HTERT RPE-1 (cell line): ENCODE data around the gene ENTPD8.

Experiments
- in situ Hi-C: fragments of 300-500 bp; cut with MboI; formaldehyde crosslinking; loops from 4 replicates; pipeline ENCODE4 v1.14.3; 2020; ENCODE audit warnings: low sequenced_read_pairs

ENTPD8 gene

DNA sequence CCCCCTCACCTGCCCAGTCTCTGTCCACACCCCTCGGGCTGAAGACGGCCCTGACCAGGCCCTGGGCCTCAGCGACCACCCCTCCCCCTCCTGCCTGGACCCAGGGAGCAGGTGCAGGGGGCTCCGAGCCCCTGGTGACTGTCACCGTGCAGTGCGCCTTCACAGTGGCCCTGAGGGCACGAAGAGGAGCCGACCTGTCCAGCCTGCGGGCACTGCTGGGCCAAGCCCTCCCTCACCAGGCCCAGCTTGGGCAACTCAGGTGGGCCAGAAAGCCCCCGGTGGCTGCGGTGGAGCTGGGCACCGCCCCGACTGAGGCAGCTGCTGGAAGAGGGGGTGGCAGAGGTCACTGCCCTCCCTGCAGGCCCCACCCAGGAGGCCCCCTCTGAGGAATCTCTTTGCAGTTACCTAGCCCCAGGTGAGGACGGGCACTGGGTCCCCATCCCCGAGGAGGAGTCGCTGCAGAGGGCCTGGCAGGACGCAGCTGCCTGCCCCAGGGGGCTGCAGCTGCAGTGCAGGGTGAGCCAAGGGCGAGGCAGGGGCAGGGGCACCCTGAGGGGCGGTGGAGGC, 7.7 kb downstream of the ENTPD8 start:
- in situ Hi-C loops = no loop called here

DNA sequence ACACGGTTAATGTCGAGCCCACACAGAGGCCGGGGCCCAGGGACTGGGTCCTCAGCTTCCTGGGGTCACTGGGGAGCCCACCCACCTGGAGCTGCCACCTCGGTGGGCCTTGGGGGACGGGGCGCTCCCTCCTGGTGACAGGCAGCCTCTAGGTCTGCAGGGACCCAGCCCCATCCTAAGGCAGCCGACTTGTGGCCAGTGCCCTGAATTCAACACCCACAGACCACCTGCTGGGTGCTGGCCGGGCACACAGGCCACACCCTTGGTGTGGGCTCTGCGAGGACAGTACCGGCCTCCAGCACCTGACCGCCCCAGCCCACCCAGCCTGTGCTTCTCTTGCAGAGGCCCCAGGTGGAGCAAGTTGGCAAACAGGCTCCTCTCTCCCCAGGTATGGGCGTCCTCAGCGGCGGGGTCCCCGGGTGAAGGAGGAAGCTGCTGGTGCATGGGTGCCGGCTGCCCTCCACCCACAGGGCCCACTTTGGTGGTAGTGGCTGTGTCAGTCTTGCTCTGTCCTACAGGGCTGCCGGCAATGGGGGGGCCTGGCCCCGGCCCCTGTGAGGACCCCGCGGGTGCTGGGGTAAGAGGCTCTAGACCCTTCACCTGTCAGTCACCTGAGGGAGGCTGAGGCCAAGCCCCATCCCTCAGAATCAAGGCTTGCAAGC, 8.3 kb downstream of the ENTPD8 start:
- in situ Hi-C loops = no loop called here

DNA sequence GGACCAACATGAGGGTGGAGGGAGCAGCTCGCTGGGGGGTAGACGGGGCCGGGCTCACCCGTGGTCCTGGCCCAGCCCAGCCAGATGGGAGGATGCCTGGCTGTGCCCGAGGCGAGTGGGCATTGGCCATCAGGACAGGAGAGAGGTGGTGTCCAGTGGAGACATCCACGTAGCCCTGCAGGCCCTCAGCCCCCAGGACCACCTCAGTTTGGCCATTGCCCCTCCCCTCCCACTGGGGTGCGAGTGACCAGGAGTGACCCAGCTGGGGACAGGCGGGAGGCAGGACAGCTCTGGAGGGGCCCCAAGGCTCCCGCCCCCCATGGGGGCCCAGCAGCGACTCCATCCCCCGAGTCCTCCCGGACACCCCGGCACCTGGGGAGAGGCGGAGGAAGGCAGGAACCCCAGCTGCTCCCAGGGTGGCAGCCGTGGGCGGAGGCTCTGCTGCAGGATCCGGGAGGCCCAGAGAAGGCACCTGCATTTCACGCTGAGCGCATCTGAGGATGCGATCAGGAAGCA, 9.7 kb downstream of the ENTPD8 start:
- in situ Hi-C loops = no loop called here

DNA sequence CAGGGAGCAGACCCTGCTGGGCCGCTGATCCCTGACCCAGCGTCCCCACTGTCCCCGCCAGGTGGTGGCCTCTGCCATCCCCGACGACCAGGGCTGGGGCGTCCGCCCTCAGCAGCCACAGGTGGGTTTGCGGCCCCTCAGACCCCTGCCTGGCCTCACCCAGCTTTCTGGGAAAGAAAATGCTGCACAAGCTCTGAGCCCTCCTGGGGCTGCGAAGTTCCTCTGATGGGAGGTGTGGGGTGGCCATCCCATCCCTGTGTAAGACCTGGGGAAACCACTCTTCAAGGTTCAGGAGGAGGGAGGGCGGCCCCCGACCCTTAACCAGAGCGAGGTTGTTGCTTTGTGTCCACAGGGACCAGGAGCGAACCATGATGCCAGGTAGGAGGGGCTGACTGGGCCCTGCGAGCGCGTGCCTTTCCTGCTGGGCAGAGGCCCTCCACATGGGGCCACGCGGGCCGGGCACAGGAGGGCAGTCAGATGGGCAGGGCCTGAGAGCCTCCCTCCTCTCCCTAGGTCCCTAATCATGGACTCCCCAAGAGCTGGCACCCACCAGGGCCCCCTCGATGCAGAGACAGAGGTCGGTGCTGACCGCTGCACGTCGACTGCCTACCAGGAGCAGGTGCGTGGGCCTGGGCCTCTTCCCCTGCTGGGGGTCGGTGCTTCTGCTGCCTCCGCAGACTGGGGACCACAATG, 10.3 kb downstream of the ENTPD8 start:
- in situ Hi-C loops = no loop called here

DNA sequence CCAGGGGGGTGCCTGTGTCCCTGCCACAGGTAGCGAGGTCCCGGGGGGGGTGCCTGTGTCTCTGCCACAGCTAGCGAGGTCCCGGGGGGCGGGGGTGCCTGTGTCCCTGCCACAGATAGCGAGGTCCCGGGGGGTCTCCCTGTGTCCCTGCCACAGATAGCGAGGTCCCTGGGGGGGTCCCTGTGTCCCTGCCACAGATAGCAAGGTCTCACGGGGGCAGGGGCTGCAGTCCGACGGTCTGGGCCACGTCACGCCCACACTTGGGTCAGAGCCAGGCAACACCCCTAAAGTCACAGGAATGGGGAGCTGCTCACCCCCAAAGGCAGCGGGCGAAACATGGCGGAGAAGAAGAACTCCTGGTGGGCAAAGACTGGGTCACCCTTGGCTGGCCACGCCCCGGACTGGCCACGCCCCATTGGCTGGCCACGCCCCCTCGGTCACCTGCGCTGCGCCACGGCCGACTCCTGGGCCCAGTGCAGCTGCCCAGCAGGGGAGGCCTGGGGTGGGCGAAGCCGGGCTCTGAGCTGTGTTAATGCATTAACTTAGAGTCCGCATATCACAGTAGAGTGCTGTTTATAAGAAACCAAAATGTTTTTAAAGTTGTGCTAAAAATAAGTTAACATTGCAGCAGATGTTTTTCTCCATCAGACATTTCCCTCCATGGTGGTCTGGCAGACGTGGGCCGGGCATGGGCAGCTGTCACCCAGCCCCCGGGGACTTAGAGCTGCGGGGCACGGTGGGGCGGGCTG, 11.0 kb downstream of the ENTPD8 start:
- in situ Hi-C loops = no loop called here

DNA sequence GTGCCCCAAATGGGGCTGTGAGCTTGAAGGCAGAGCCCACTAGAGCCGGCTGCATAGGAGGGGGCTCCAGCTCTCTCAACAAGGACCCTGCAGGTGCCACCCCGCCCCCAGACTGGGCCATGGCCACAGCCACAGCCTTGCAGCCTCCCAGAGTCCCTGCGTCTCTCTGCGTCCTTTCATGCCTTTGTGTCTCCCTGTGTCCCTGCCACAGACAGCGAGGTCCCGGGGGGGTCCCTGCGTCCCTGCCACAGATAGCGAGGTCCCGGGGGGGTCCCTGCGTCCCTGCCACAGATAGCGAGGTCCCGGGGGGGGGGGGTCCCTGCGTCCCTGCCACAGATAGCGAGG, 11.6 kb downstream of the ENTPD8 start:
- in situ Hi-C loops = no loop called here

DNA sequence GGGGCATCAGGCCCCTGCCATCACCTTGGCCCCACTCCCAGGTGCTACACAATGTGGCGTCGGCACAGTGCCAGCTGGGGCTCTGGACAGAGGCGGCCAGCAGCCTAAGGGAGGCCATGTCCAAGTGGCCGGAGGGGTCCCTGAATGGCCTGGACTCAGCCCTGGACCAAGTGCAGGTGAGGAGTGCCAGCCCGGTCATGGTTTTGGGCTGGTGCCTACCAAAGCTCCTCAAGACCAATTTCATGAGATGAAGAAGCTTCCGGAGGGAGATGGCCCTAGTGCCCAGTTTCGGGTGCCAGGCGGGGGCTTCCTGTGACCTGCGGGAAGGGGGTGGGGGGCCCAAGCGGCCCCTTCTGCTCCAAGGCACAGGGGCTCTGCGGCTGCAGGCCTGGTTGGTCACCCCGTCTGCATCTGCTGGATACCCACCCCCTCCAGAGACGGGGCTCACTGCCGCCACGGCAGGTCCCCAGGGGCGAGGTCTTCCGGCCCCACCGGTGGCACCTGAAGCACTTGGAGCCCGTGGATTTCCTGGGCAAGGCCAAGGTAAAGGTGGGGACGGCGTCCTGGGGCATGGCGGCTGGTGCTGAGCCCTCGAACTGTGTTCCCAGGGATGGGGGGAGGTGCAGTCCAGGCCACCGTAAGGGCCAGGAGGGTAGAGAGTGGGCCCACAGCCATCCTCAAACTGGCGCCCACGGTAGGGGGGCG, 12.2 kb downstream of the ENTPD8 start:
- in situ Hi-C loops = no loop called here

DNA sequence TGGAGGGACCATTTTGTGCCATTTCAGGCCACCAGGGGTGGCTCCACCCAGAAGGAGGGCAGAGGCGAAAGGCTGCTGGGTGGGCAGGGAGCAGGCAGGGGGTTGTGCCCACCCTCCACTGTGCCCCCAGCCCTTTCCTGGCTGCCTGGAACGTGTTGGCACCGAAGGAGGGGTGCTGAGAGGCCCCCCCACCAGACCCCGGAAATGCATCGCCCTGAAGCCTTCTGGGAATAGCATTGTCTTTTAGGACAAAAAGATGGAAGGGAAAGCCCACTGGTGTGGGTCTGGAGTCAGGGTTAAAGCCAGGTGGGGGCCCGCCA, 12.9 kb downstream of the ENTPD8 start:
- in situ Hi-C loops = no loop called here

DNA sequence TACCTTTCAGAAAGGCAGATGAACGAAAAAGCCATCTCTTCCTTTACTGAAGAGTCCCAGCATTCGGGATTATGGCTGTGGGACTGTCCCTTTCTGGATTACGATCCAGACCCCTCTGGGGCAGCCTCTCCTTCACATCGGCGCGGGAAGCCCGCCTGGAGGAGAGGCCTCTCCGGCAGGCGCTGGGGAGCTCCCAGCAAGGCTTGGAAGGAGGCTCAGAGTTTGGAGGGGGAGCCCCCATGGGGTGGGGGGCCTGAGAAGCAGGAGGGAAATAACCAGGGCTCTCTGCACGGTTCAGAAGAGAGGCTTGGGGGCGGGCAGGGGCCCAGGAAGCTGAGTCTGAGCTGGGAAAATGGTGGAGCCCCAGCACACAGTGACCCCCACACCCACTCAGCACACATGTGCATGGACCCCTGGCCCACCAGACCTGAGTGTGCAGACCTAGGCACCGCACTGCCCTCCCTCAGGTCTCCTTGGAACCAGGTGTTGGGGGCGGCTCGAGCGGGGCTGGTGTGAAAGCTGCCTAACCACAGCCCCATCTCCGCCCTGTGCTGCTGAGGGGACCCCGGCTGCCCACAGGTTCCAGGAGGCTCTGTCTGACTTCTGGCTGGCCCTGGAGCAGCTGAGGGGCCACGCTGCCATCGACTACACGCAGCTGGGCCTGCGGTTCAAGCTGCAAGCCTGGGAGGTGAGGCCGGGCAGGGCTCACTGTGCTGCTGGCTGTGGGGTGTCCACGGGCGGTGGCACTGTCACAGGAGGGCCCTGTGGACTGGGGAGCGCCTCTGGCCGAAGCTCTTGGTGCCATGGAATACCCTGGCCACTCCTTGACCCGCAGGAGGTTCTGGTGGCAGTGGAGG, 13.5 kb downstream of the ENTPD8 start:
- in situ Hi-C loops = no loop called here

DNA sequence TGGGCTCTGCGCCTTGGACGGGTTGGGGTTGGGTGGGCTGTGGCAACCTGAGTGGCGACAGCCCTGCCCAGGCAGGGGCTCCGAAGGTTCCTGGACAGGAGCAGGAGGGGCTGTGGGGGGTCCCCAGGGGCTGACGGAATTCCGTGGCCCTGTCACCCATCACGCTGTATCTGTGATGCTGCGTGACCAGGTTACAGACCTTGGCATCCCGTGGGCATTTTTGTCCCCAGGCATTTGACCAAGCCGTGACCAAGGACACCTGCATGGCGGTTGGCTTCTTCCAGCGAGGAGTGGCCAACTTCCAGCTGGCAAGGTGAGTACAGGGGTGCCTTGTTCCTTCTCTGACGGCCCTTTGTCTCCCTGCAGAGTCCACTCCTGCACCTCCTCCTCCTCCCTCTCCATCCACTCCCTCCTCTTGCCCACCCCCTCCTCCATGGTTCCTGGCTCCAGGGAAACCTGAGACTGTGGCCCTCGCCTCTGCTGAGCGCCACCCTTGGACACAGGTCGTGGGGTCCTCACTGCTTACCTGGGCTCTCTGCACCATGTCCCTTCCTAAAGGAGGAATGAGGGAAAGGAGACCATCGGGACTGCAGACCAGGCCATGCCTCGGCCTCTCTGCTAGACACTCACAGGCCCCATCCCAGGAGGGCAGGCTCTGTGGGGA, 15.0 kb downstream of the ENTPD8 start:
- in situ Hi-C loops = no loop called here

DNA sequence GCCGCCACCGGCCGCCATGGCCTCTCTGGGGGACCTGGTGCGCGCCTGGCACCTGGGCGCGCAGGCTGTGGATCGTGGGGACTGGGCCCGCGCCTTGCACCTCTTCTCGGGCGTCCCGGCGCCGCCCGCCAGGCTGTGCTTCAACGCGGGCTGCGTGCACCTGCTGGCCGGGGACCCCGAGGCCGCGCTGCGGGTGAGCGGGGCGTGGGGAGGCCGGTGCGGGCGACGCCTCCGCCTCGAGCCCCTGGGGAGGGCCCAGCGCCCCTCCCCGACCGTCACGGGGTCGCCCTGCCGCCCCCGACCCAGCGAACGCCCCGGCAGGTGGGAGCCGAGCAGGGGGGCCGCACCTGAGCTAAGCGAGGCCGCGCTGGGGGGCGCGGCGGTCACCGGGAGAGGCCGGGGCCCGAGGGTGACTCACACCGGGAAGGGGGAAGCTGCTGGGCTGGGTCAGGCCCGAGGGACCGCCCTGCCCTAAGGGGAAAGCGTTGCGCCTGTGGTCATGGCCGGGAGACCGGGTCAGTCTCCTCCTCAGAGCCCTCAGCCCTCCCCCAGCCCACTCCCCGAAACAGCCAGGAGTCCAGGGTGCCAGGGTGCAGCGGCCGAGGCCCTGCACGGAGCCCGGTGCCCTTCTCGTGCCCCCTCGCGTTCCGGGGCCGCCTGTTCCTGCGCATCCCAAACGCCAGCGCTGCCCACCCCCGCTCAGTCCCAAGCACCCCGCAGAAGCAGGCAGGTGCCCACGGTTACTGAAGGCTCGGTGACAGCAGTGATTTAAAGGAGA, 17.5 kb downstream of the ENTPD8 start:
- in situ Hi-C loops = no loop called here

DNA sequence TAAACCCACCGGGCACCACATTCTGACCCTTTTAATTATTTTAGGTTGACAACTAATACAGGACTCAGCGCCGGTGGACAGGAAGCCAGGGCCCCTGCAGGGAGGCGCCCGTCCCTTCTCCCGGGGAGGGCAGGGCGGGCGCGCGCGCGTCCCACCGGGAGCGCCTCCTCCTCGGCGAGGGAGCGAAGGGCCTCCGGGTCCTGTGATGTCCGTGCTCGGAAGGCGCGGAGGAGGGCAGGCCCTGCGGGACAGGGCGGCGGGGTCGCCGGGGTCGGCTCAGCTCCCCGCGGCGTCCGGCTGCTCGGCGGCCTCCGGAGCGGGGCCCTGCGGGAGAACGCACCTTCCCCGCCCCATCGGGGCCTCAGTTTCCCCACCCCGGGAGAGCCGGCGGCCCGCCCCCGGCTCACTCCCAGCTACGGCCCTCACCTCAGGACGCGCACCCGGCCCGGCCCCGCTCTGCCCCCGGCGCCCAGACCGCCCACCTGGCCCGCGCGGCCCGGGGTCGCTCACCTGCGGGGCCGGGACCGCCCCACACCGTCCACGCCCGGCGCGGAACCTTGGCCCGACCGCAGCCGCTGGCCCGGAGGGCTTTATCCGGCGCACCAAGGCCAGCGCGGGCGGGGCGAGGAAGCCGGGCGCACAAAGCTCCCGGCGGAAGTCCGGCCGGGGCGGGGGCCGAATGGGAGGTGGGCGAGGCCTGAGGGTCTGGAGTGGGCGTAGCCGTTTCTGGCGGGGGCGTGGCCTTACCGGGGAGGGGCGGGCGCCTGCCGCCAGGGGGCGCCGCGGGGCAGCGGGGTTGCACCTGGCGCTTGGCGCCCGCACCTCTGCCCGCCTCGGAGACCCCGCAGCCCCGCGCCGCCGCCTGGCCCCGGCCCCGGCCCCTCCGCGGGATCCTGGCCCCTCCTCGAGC, 18.3 kb downstream of the ENTPD8 start, which contains the start of the genes EXD3 and NOXA1:
Gene EXD3 (minus strand): TSS at position 559 of the 910 bp plus-strand sequence. CDS start 27,805 bp downstream, outside the sequence.
Gene NOXA1 (plus strand): TSS at position 790 of the 910 bp plus-strand sequence. CDS start 137 bp downstream, outside the sequence.
- in situ Hi-C loops = no loop called here

DNA sequence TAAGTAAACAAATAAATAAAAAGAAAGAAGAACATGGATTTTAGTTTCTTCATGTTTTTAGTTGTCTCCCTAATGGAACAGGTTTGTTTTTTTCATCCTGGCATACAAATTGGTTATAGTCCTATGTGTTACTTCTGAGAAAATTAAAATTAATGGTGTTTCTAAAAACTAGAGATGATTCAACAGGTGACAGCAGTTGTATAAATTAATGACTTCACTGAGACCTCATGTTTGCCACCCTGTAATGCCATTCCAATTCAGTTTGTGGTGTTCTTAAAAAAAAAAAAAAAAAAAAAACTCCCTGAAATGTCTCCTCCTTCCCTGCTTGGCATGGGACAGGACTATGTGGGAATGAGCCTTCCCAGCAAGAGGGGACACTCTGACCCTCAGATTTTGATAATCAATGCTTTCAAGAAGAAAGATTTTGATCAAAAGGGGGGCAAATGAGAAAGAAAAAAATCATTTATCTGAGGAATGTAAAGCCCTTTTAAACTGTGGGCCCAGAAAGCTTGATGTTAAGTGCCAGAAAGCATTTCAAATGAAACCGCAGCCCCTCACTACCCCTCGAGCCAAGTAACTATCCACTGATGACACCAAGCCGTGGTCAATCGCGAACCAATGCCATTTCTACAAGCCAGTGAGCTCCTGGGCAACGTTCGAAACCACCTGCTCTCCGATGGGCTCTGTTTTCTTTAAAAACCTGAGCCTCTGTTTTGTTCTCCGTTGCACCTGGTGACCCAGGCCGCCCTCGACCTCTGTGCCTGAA, 19.1 kb downstream of the ENTPD8 start:
- in situ Hi-C loops = no loop called here

DNA sequence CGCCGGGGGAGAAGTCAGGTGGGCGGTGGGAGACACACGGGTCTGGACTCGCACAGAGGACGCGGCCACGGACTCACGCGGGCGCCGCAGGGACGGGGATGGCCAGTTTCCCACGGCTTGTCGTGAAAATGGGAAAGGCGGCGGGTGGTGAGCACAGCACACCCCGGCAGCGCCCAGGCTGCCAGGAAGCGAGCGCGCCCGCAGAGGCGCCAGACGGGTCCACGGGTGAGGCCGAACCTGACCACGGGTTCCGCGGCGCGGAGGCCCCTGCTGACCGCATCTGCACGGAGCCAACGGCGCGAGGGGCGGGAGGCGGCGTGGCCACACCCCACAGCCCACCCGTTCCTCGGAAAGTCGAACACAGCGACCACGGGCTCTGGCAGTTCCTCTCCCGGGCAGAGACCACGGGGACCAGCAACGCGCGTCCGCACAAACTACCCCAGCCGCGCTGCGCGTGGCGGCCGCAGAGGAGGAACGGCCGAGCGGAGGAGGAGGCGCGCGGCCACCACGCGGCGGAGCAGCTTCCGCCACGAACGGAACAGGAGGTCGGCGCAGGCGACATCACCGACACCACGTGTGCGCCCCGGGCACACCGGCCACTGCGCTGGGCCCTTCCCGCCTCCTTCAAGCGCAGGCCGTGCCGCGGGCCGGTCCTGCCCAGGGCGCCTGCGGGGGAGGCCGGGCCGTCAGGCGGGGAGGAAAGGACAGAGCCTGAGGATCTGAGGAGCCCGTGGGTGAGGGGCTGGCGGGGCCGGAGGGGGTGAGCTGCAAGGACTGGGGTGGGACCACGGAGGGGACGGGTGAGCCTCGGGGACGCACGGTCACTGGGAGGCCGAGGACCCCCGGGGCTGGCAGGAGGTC, 23.8 kb downstream of the ENTPD8 start:
- in situ Hi-C loops = no loop called here

DNA sequence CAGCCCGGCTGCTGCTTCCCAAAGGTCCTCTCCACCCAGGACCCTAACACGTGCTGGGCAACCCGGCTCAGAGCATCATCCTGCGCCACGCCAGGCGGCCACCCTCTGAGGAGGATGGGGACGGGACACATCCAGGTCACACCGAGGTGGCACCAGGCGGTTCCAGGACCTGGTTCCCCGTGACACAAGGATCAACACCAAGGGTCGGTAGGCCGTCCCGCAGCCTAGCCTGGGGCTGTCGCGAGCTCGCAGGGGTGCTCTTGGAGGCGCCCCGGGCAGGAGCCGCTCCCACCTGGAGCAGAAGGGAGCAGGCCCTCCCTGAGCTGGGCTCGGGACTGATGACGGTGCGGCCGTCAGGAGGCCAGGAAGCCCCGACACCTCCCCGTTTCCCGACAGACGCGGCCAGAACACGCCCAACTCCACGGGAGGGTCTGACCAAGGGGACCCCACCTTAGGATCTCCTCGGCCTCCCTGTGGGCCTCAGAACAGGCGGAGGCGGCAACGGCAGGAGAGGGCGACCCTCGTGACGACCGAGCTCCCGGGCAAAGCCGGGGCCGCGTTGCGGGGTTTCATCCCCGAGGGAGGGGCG, 24.5 kb downstream of the ENTPD8 start:
- in situ Hi-C loops = no loop called here
